CD4-positive, alpha-beta T cell treated with Interleukin-1 beta for 1 hour (primary cell): ENCODE data around the gene SPTBN5.

Experiments used
- DNase-seq, 2 donors: peaks; one replicate each; pipeline ENCODE4 v3.0.0-alpha.2; 2020 to 2022

Gene SPTBN5

GRCh38 chr15:41798607-41799487, 95.0 kb downstream of the SPTBN5 start:
- DNase-seq, result no peak
